Kasumi-1 (cell line): ENCODE results near the gene SMARCAD1.
"Not testable (repeated sequence)": the region's sequence is repeated elsewhere in the genome, so short reads cannot be mapped to it uniquely, and the experiment has no call there.

Experiments used
- DNase-seq, 2 experiments: peaks; one replicate each; lab custom pipeline; 2025; lab: John Stamatoyannopoulos, UW

Gene SMARCAD1

DNA sequence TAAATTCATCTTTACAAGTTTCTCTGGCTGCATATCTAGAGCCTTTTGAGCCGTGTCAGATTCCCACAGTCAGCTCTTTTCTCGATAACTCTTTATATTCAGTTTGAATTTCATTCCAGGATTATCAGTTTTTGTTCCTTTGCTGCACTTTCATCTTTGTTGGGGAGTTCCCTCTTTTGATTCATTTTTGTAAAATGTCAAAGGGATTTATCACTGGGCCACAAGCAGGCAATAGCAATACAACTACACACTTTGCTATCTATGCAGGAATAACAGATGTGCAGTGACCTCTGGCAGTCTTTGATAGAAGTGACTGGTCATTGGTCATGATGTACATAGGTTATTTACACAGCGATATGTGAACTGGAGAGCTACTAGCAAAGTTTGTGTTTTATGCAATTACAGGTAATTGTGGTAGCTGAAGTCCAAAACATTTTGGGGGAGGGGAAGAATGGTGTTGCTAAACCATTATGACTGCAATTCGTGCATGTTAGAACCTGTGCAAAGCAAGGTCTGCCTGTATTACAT, 91.1 kb downstream of the SMARCAD1 start:
- DNase-seq = no peak

DNA sequence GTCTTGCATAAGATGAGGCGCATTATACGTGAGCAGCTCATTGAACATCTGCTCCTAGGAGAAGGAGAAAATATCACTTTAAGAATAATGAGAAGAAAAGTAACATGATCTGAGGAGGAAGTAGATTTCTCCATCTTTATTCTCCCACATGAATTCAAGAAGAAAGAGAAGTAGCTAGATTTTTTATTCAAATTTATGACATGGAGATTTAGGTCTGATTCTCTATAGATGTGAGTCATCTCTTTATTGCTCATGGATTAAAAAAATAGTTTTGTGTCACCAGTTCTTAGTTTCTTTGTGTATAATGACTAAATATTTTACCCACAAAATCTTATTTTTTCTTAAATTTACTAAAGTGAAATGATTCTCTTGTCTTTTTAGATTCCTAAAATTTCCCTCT, 94.5 kb downstream of the SMARCAD1 start:
- DNase-seq = peak; percentile 32 to 37

DNA sequence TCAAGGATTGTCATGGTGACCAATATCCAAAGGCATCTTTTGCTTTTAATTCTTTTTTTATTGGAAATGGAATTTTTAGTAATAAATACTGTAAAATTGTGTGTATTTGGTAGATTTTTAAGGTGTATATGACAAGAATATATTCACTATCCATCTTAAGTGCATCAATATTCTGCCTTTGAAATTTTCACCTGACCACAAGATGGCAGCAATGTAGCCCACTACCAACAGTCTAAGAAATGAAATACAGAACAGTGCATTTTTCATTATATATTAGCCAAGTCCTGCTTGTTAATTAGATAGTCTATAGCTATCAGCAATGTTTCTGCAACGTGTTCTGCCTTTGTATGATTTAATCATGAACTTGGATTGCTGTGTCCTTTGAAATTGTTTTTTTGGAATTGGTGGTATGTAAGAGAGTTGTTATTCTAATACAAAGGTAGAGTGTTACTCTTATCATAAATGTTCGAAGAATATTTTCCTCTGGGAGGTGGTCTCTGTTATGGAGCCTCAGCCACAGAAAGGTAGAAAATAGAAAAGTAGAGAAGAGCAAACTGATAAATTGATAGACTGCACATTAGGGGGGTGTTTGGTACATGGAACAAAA, 96.8 kb downstream of the SMARCAD1 start:
- peak; percentile 32 to 70 for DNase-seq

DNA sequence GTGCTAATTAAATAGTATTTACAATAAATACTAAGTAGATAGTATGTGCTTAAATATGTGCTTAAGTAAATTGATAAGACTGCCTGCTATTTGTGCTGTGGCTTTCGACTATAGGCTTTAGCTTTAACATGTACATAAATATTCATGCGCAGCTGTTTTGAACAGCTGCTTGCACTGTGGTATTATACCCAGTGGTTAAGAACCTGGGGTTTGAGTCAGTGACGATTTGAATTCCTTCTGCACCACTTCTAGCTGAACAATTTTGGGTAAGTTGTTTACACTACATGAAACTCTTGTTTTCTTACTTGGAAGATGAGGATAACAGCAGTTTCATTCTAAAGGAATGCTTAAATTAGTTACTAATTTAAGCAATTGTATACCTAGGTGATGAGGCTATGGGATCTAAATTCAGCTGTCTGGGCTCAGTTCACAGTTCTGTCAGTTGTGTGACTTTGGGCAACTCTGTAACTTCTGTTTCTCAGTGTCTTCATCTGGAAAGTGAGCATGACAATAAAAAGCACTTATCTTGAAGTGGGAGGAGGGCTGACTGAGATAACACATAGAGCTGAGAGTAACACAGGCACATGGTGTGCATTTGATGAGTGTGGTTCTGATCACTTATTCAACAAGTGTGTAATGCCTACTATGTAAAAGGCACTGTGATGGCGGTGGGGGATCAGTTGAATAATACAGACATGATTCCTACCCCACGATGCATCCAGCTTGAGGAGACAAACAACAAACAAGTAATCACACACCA, 98.0 kb downstream of the SMARCAD1 start:
- no peak for DNase-seq

DNA sequence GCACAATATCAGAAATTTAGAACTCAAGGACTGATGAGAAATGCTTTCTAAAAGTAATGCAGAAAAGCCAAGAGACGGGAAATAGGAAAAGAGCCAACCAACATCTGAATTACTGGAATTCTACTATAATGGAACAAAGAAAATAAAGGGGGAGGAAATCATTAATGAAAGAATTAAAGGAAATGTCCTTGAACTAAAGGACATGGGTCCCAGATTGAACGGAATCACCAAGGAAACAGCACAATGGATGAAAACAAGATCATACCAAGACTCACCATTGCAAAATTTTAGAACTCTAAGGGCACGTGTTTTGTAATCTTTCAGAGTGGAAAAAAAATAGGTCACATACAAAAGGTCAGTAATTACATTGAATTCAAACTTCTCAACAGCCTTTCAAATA, 99.0 kb downstream of the SMARCAD1 start:
- DNase-seq = no peak

DNA sequence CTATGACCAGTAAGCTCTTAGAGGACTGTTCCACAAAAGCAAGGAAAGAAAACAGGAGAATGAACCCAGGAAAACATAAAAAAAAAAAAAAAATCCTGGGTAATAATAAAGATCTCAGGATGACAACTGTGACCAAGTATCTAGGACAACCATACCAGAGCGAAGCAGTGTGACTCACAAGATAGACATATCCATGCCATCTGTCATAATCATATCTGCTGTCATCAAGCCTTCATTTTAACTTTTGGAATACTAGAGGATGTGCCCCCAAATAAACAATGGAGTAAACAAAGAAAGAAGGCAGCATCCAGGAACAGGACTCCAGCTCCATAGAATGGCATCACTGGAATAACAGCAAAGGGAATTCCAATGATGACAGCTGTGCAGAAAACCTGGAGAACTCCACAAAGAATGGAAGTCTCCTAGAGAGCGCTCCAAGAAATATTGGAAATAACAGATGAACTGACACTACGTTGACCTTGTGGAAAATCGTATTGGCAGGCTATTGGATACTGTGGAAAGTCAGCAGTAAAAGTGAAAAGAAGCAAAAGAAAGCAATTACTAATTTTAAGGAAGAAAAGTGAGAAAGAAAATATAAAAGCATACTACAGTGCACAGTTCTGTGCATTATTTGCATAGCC, 99.7 kb downstream of the SMARCAD1 start:
- no peak for DNase-seq

DNA sequence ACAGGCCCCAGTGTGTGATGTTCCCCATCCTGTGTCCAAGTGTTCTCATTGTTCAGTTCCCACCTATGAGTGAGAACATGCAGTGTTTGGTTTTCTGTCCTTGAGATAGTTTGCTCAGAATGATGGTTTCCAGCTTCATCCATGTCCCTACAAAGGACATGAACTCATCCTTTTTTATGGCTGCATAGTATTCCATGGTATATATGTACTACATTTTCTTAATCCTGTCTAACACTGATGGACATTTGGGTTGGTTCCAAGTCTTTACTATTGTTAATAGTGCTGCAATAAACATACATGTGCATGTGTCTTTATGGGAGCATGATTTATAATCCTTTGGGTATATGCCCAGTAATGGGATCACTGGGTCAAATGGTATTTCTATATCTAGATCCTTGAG, 112.3 kb downstream of the SMARCAD1 start:
- DNase-seq = not testable (repeated sequence)

DNA sequence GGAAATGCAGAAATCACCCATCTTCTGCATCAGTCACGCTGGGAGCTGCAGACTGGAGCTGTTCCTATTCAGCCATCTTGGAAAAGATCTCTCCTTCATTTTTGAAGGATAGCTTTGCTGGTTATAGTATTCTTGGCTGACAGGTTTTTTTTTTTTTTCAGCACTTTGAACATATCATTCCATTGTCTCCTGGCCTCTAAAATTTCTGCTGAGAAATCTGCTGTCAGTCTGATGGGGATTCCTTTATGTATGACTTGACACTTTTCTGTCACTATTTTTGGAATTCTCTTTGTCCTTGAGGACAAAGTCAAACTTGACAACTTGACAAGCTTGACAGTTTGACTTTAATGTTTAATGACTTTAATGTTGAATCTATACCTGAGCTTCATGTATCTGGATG, 118.2 kb downstream of the SMARCAD1 start:
- DNase-seq = no peak

DNA sequence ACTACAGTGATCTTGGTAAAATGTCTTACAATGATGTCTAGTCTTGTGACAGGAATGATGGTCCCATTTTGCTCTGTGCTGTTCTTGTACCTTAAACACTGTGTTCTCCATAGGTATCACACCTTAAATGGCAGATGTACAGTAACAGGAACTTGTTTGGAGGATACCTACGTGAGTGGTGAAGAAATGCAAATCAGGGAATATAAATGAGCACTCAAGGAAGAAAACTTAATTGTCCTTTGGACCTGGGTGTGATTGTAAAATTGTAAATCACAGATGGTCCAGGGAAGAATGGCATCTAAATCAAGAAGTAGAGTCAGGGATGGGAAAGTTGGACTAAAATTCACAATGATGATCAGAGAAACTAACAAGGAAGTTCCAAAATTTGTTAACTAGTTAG, 122.3 kb downstream of the SMARCAD1 start:
- DNase-seq = no peak

DNA sequence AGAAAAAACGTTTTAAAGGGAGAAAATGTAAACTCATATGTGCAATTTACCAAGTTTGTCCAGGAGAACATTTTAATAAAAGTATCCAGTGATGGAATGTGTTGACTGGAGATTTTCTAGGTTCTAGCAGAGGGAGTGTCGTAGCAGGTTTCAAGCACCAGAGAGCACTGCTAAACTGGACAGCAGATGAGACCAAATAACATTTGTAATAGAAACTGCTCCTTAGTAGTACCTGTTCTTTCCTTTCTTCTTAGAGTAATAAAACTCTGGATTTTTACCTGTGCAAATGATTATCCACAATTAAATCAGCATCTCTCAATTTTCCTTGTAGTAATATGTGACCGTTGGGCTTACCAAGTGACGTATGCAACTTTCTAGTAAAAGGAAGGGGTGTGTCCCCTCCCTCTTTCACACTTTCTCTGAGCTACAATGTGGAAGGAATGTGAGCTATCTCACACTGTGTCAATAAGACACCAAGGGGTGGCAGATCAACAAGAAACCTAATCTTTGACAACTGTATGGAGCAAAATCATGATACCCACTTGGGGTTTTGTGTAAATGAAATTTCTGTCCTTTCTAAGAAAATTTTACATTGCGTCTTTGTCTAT, 125.4 kb downstream of the SMARCAD1 start:
- DNase-seq = peak in 1 of 2 experiments; percentile 25

DNA sequence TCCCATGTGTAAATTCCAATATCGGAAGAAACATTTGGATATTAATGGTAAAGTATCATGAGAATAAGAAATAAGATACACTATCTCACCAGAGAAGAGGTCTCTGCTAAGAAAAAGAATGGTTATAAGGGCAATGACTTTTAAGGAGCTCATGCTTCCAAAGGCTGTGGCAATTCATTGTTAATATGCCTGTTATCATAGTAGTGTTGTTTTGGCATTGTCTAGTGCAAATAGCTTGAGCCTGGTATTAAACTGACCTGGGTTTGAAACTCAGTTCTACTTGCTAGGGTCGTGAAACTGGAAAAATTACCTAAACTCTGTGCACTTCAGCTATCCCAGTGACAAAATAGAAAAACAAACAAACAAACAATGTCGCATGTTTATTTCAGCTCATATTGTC, 126.2 kb downstream of the SMARCAD1 start:
- DNase-seq = no peak

DNA sequence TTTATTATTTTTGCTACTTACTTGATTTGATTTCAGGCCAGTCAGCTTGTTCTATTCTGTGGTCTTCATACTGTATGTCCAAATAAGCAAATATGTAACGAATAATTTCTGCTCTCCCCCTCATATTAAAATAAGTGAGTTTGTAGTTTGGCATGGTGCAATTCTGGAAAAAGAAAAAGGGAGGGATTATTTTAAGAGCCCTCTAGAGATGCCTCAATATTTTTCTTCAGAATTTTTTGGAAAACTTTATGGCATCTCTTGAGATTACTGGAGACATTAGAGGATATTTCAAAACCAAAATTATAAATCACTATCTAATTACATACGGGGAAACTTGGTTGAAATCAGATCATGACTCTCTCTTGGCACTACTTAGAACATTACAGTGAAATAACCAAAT, 126.8 kb downstream of the SMARCAD1 start:
- no peak for DNase-seq

DNA sequence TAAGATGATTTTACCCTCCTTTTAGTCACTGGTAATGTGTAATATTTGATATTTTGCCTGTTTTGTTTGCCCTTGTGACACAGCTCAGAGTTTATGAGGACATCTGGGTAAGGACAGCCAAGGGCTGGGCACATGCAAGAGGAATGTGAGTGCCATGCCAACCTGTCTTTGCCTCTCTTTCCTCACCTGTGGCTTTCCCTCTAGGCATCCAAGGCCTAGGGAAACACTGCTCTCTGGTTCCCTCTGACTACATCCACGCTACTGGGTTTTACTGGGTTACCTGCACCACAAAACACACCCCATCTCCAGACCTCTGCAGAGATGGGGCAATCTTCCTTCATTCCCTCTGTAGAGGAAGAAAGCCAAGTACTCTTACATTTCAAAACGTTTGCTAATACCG, 127.3 kb downstream of the SMARCAD1 start:
- DNase-seq = no peak

DNA sequence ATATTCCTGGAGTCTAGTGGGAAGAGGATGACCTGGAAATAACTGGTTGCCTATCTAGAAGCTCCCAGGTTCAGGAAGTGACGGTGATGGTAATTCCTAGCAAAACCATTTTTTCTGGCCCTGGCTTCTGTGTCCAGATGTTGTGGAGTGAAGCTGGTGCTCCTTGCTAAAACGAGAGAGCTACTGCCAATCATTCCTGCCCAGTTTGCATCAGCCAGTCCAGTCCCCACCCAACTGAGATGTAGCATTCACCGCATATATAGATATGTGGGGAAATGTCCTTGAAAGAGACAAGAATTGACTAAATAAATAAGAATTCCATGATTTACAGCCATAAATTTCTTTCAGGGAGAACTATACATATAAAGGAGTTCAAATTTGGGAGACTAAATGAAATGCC, 128.6 kb downstream of the SMARCAD1 start:
- no peak for DNase-seq

DNA sequence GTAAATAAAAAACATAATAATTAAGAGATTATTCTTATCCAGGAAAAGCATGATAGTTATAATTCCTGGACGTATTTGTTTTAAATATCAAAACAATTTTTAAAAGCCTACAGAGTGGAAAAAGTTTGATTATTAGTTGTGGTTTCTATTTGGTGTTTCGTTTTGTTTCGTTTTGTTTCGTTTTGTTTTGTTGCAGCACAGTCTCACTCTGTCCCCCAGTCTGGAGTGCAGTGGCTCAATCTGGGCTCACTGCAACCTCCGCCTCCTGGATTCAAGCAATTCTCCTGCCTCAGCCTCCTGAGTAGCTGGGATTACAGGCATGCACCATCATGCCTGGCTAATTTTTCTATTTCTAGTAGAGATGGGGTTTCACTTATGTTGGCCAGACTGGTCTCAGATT, 129.1 kb downstream of the SMARCAD1 start:
- not testable (repeated sequence) for DNase-seq

DNA sequence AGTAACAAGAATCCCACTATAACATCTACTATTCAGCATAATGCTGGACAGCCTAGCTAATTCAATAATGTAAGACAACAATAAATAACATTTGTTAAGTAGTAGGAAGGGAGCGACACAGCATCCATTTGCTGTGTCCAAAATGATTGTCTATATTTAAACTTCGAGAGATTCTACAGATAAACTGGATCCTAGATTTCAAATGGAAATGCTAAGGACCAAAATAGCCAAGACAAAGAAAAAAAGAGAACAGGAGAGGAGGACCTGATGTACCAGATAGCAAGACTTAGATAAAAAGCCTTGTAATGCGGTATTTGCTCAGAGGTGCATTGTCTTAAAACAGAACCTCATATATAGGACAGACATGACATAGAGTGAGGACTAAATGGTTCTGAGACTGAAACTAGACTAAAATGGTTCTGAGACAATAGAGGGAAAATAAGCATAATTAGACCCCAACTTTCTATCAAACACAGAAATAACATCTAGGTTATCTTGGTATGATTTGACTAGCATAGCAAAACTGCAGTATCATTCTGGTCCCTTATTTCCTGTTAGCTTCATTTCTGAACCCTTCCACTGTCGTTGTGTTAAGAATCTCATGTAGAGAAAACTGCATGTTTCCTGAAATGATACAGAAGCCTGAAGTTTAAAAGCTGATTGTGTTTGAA, 131.2 kb downstream of the SMARCAD1 start:
- no peak for DNase-seq

DNA sequence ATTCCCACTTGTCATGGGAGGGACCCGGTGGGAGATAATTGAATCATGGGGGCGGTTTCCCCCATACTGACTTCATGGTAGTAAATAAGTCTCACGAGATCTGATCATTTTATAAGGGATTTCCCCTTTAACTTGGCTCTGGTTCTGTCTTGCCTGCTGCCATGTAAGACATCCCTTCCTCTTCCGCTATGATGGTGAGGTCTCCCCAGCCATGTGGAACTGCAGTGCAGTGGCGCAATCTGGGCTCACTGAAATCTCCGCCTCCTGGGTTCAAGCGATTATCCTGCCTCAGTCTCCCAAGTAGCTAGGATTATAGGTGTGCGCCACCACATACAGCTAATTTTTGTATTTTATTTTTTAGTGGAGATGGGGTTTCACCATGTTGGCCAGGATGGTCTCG, 132.1 kb downstream of the SMARCAD1 start:
- DNase-seq = no peak
